NCI-H460 (cell line): ENCODE results near the gene CAMTA2. TPM values are rescaled to one million over a fixed set of nuclear protein-coding genes. Genes with fewer than 3 reads are reported as not detected.

Experiments used
- DNase-seq: peaks from one replicate; pipeline ENCODE4 v3.0.0-alpha.2; 2016; ENCODE audit warnings: low read depth; ENCODE audit errors: extremely low read depth
- total RNA-seq: library from RNA; depleted of rRNA; stranded (reverse); fragments of >200 nt; shearing (Covaris generic); gene quantifications from 2 replicates; pipeline ENCODE4 v1.2.3, GENCODE V29; 2014

CAMTA2 gene
- total RNA-seq, 1 experiment from 2014 or later = 54.5 TPM

DNA sequence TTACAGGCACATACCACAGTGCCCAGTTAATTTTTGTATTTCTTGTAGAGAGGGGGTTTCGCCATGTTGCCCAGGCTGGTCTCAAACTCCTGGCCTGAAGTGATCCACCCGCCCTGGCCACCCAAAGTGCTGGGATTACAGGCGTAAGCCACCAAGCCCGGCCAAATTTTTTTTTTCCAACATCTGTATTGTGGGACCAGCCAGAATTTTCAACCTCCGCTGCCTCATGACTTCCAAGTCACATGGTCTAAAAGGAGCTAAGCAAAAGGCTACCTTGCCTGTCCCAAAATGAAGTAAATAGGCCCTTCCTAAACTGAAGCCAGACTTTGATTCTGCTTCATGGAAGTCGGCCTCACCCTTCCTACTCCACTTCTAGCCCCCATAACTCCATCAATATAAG lies 15.6 kb downstream of the CAMTA2 start:
- DNase-seq = no peak

DNA sequence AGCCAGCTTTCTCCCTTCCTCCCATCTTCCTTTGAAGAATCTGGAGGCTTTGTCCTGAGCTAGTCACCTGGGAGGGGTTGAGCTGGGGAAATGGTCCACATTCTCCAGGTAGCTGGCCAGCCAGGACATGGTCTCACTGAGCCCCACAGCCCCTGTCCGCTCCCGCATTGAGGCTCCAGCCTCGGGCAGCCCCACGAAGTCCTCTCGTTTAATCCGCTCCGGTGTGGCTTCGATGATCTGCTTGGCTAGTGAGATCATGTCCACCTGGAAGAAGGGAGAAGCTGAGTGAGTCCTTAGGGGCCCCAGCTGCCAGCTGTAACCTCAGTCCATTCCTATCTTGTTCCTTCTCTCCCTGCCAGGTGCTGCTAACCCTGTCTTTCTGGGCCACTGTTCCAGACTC lies 17.2 kb downstream of the CAMTA2 start:
- DNase-seq = no peak

DNA sequence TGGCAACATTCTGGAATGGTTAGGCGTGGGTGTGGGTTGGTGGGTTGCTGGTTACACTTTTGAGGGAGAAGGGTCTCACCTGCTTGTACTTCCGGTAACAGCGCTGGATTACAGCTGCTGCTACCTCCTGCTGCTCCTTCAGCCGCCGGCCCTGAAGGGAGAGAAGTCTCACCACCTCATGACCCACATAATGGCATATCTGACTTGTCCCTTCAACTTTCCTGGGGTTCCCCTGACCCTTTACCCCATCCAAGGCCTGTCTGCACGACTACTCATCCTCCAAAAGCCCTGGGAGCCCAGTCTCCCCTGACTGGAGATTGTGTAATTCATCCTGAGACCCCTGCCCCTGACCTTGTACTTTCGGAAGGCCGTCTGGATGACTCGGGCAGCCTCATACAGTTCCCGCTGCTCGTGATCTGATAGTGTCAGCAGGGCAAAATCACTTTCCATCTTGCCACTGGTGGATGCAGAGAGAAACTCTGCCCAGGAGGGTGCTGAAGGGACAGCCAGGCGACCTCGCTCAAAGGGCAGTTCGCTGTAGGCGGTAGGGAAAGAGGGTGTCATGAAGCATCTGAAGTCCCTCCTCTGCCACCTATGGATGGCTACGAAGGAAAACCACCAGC lies 17.8 kb downstream of the CAMTA2 start:
- no peak for DNase-seq

- peak; percentile 95 for DNase-seq
Measured at GRCh38 chr17:4969047-4969550, 18.4 kb downstream of the CAMTA2 start.

GRCh38 chr17:4968486-4969046 lies 18.9 kb downstream of the CAMTA2 start:
- no peak for DNase-seq

- DNase-seq = peak; percentile 94
Measured at GRCh38 chr17:4967539-4968485, 19.7 kb downstream of the CAMTA2 start, which contains the start of gene SPAG7. TSS of gene SPAG7 (minus strand) at chr17:4967817. CDS start at chr17:4967804, 13 bp downstream.

DNA sequence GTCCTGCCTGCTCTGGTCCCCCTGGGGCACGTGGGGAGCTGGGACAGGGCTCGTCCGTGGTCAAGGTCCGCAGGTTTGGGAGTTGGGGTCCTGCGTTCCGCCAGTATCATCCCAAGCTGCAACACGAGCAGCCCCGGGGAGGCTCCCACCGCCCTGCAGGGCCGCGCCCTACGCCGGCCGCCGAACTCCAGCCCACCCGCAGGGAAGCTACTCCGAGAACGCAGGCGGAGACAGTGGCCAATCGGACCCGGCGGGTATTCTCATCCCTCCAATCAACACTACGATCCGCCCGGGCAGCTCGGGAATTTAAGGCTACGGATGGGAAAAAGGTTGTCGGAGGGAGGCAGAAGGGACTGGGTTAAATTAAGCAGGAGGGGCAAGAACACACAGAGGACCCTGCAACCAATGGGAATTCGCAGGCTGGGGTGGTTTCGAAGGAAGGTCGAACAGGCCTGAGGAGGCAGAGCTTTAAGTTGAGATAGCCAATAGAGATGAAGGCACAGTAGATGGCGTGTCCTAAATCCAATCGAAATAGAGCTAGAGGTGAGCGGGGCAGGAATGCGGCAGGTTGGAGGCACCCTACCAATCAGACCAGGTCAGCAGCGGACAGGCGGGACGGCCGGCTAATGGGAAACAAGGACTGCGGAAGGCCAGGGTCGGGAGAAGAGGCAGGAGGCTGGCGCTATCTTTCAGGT lies 20.5 kb downstream of the CAMTA2 start:
- DNase-seq = peak; percentile 99

DNA sequence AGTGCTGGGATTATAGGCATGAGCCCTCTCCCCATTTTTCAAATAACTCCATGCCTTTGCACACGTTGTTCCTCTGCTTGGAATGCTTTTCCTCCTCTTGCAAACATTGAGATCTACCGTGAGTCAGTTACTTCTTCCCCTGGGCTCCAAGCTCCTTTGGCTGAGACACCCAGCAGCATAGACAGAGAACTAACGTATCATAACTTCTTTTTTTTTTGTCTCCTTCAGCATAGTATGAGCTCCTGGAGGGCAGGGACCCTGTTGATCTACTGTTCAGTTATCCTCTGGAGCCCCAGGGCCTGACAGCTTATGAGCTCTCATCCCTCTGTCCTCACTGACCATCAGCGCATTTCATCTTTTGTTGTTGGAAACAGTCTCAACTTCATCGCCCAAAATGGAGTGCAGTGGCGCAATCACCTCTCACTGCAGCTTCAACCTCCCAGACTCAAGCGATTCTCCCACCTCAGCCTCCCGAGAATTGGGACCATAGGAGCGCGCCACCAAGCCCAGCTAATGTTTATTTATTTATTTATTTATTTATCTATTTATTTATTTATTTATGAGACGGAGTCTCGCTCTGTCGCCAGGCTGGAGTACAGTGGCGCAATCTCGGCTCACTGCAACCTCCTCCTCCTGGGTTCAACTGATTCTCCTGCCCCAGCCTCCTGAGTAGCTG lies 22.0 kb downstream of the CAMTA2 start:
- DNase-seq = no peak

DNA sequence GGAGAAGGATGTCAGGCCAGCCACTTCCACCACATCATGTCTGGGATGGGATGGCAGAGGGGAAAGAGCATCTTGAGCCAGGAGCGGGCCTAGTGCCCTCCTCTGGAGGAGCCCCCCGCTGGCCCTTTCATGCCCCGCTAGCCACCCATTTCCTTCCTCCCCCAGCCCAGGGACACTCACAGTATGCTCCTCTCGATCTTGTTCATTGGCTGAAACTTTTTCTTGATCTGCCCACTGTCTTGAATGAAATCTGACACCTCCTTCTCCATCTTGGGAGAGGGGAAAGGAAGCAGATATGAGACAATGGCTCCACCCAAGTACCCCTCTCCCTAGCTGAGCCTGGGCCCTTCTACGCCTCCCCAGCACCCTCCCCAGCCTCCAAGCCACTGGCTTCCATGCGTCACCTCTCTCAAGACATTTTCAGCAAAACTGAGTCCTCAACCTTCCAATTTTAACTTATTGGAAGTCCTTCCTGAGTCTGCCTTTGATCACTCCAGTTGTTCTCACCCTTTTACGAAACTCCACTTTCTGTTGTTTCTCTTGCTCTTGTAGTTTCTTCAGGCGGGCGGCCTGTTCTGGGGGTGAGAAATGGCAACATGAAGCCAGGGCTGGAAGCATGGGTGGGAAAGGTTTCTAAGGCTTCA lies 27.1 kb downstream of the CAMTA2 start:
- DNase-seq = no peak

GRCh38 chr17:4959261-4959965 lies 28.1 kb downstream of the CAMTA2 start:
- no peak for DNase-seq

DNA sequence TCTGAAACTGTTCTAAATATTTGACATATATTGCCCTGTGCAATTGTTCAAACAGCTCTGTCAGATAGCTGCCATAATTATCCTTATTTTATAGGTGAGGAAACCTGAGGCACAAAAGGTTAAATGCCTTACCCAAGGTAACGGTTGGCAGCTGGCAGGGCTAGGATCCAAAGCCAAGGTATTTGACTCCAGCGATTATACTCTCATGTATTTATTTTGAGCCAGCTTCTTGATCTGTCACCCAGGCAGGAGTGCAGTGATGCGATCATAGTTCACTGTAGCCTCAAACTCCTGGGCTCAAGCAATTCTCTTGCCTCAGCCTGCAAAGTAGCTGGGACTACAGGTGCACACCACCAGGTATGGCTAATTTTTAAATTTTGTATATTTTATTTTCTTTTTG lies 29.4 kb downstream of the CAMTA2 start:
- no peak for DNase-seq

GRCh38 chr17:4956493-4957061 lies 30.9 kb downstream of the CAMTA2 start:
- no peak for DNase-seq

DNA sequence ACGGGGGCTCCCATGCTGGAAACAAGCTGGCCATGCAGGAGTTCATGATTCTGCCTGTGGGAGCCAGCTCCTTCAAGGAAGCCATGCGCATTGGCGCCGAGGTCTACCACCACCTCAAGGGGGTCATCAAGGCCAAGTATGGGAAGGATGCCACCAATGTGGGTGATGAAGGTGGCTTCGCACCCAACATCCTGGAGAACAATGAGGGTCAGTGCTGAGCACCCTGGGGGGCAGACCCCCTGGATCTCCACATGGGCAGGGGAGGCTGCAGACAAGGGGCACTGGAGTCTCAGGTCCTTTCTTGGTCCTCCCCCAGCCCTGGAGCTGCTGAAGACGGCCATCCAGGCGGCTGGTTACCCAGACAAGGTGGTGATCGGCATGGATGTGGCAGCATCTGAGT lies 32.4 kb downstream of the CAMTA2 start:
- DNase-seq = no peak

GRCh38 chr17:4953451-4953961 lies 34.0 kb downstream of the CAMTA2 start:
- no peak for DNase-seq

GRCh38 chr17:4951486-4951885 lies 36.0 kb downstream of the CAMTA2 start:
- DNase-seq = no peak

DNA sequence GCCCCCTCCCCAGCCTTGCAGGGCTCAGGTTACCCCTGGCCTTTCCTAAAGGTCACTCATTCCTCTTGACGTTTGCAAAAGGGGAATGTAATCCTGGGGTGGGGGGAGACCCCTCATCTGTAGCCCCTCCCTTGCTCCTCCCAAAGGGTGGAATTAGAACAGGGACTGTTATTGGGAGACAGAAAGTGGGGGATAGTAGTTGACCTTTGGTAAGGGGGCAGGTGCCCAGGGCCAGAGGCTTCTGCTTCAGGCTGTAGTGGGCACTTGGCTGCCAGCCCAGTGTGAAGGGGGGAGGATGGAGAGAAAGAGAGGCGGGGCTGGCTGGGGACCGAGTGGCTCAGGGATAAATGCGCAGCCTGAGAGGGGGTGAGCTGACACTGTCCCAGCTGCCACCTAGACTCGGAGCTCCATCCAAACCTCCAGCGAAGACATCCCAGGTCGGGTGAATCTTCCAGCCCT lies 36.7 kb downstream of the CAMTA2 start, which contains the start of gene ENO3:
ENO3 (plus strand) TSS at position 374 of the 459 bp plus-strand sequence. CDS start 711 bp downstream, outside the sequence.
- no peak for DNase-seq

DNA sequence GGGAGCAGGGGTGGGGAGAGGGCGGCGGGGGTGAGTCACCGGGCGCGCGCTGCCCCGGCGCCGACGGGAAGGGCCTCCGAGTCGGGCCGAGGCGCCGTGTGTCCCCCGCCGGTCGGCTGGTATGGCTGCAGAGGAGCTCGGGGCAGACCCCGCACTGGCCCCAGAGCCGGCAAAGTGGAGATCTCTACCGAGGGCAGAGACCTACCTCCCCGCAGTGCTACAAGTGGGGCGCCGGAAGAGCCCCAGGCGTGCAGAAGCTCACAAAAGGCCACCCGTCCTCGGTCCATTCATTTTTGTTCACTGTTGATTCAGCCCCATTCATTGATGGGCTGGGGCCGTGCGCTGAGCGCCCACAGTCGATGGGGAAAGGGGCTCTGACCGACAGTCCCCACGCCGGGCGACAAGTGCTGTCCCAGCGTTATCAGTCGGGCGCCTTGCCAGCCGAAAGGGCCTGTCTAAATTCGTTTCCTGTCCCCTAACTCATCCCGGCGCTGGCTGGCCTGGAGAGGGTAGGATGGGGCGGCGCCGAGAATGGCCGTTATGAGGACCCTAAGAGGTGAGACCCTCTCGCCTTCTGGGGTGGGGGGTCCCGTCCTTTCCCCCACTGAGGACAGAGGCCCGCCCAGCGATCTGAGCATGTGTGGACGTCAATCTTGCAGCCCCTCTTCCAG lies 37.3 kb downstream of the CAMTA2 start:
- no peak for DNase-seq
